Measurements from ENCODE around the gene GAD1.

DNA sequence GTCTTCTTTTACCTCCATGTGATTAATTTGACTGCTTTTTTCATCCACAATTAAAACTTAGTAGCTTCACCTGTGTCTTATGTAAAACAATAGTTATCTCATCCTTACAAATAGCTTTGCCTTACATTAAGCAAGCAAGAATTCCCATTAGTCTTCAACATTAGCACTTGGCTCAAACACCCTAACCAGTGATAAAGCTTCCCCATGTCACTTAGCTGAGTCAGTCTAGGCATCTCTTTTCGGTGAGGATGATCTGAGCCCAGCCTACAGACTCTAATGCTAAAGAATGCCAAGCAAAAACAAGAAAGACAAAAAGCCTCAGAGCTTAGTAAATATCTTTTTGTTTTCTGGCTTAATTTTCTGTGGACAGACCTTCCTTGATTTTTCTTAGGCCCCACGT is 26.1 kb downstream of the GAD1 start:
- TF ChIP-seq, protein P1, sequence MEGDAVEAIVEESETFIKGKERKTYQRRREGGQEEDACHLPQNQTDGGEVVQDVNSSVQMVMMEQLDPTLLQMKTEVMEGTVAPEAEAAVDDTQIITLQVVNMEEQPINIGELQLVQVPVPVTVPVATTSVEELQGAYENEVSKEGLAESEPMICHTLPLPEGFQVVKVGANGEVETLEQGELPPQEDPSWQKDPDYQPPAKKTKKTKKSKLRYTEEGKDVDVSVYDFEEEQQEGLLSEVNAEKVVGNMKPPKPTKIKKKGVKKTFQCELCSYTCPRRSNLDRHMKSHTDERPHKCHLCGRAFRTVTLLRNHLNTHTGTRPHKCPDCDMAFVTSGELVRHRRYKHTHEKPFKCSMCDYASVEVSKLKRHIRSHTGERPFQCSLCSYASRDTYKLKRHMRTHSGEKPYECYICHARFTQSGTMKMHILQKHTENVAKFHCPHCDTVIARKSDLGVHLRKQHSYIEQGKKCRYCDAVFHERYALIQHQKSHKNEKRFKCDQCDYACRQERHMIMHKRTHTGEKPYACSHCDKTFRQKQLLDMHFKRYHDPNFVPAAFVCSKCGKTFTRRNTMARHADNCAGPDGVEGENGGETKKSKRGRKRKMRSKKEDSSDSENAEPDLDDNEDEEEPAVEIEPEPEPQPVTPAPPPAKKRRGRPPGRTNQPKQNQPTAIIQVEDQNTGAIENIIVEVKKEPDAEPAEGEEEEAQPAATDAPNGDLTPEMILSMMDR (IDR thresholded peaks at IDR 0.05) = no peak
- no peak for TF ChIP-seq POLR2A (IDR thresholded peaks at IDR 0.05)
